GM12892 (cell line): Measurements from ENCODE around the gene F8.

Experiments used
- DNase-seq: peaks from one replicate; pipeline ENCODE4 v3.0.0; 2011; ENCODE audit not compliant: insufficient read length
- FAIRE-seq: peaks from 2 replicates; lab custom pipeline; 2011; peaks lifted over from hg19 to GRCh38; lab: Jason Lieb, UNC
- POLR2A ChIP-seq: IDR thresholded peaks from 2 replicates; pipeline ENCODE4 v1.6.1; 2011; ENCODE audit warnings: low read depth, low read length, control low read depth
- POLR2AphosphoS5 ChIP-seq: IDR thresholded peaks from 2 replicates; pipeline ENCODE4 v1.6.1; 2011; ENCODE audit warnings: low read depth, low read length, control low read depth
- TAF1 ChIP-seq: IDR thresholded peaks from 2 replicates; pipeline ENCODE4 v1.6.1; 2011; ENCODE audit warnings: low read depth, mild to moderate bottlenecking, control low read depth, low read length, borderline replicate concordance

F8 gene

GRCh38 chrX:154799556-154800348 lies 222.8 kb downstream of the F8 start:
- DNase-seq (no peak), FAIRE-seq (no peak)
- TF ChIP-seq POLR2A (no peak), POLR2AphosphoS5 (no peak), TAF1 (no peak)

GRCh38 chrX:154797006-154797405 lies 225.5 kb downstream of the F8 start:
- DNase-seq (no peak), FAIRE-seq (no peak)
- TF ChIP-seq TAF1 (no peak), POLR2AphosphoS5 (no peak), POLR2A (no peak)

- DNase-seq (no peak), FAIRE-seq (no peak)
- TF ChIP-seq POLR2A (no peak), POLR2AphosphoS5 (no peak), TAF1 (no peak)
Observed at GRCh38 chrX:154795016-154795415, 227.5 kb downstream of the F8 start.

GRCh38 chrX:154793084-154793795 lies 229.3 kb downstream of the F8 start:
- FAIRE-seq (no peak), DNase-seq (no peak)
- no peak for TF ChIP-seq POLR2A
- no peak for TF ChIP-seq TAF1
- no peak for TF ChIP-seq POLR2AphosphoS5

- DNase-seq (no peak), FAIRE-seq (no peak)
- TF ChIP-seq POLR2A (no peak), POLR2AphosphoS5 (no peak), TAF1 (no peak)
Observed at GRCh38 chrX:154791939-154792338, 230.6 kb downstream of the F8 start.

- TF ChIP-seq POLR2AphosphoS5 (no peak), TAF1 (no peak), POLR2A (no peak)
- FAIRE-seq (no peak), DNase-seq (no peak)
Observed at GRCh38 chrX:154791467-154791866, 231.1 kb downstream of the F8 start.
